ENCODE measurements around the gene ICAM5. TPM values are rescaled to one million over a fixed set of nuclear protein-coding genes. Genes with fewer than 3 reads are reported as not detected.

The ICAM5 gene
- total RNA-seq, 1 experiment from 2014 or later, result 19.5 TPM

- BruUV-seq (replicated peaks), result no TSS peak
- H3K36me3 ChIP-seq (ENCODE audit: control insufficient read depth, insufficient read depth, low read length), result no peaks in the 10 kb centered on the region; the same call in 1 of the 2 replicates
- CTCF ChIA-PET, result no interaction called here
These were observed 31.1 kb downstream of the ICAM5 start for GRCh38 chr19:10320602-10321416.

GRCh38 chr19:10321417-10321797 lies 31.7 kb downstream of the ICAM5 start:
- no peaks in the 10 kb centered on the region for H3K9me3 ChIP-seq (ENCODE audit: control insufficient read depth, insufficient read depth, low read depth, low read length)
- no peak for ATAC-seq
- H3K4me3 ChIP-seq (ENCODE audit: low read depth in 2 of 2, low read length in 2 of 2), result no peak overlapping the region
- no TSS peak for BruUV-seq (replicated peaks)
- DNase-seq (ENCODE audit: low read depth, low spot score), result no peak
- POLR2A ChIA-PET, result interaction anchor here (0.6 kb wide), 1 partner anchor 10 kb away, joined by 3 read pairs; no protein-coding TSS in a partner anchor
- H3K27me3 ChIP-seq (ENCODE audit: control insufficient read depth, insufficient read depth, low read length), result no peaks in the 10 kb centered on the region
- no peak overlapping the region for H3K27ac ChIP-seq (ENCODE audit: low read length)
- peaks cover under 1% of the 10 kb centered on the region; the same call in 1 of the 2 replicates for H3K4me1 ChIP-seq (ENCODE audit: control insufficient read depth, insufficient read depth, low read length)
- in situ Hi-C loops (cut with HindIII; ENCODE audit: low pct_unique_long_range_greater_than_20kb, low sequenced_read_pairs), result no loop called here
- H3K36me3 ChIP-seq (ENCODE audit: control insufficient read depth, insufficient read depth, low read length), result no peaks in the 10 kb centered on the region; the same call in 1 of the 2 replicates
- intact Hi-C loops (cut with micrococcal nuclease; ENCODE audit: unreplicated experiment), result no loop called here
- CTCF ChIA-PET, result interaction anchor here (0.6 kb wide), 1 partner anchor 68 kb away, joined by 12 read pairs; no protein-coding TSS in a partner anchor
- no peak for TF ChIP-seq POLR2AphosphoS5 (IDR thresholded peaks at IDR 0.05; ENCODE audit: low read depth, low read length)
- TF ChIP-seq REST (IDR thresholded peaks at IDR 0.05; ENCODE audit: insufficient read depth in 1 of 2, low read depth in 2 of 2, low read length in 1 of 2), result no peak
- no peak for TF ChIP-seq CTCF (IDR thresholded peaks at IDR 0.05)
- no peak for TF ChIP-seq TCF7L2 (IDR thresholded peaks at IDR 0.05; ENCODE audit: low read depth, low read length)

More at GRCh38 chr19:10320602-10321416, 31.1 kb downstream of the ICAM5 start:
- ATAC-seq, result no peak
- Histone ChIP-seq H3K27ac (ENCODE audit: low read length) (no peak overlapping the region), H3K9me3 (ENCODE audit: control insufficient read depth, insufficient read depth, low read depth, low read length) (no peaks in the 10 kb centered on the region), H3K4me1 (ENCODE audit: control insufficient read depth, insufficient read depth, low read length) (peaks cover 6% of the 10 kb centered on the region), H3K27me3 (ENCODE audit: control insufficient read depth, insufficient read depth, low read length) (no peaks in the 10 kb centered on the region), H3K4me3 (ENCODE audit: low read depth in 2 of 2, low read length in 2 of 2) (no peak overlapping the region)
- POLR2A ChIA-PET, result interaction anchor here (0.6 kb wide), 1 partner anchor 9 kb away, joined by 3 read pairs; no protein-coding TSS in a partner anchor
- no peak for TF ChIP-seq CTCF (IDR thresholded peaks at IDR 0.05)
- no peak for TF ChIP-seq POLR2AphosphoS5 (IDR thresholded peaks at IDR 0.05; ENCODE audit: low read depth, low read length)
- TF ChIP-seq TCF7L2 (IDR thresholded peaks at IDR 0.05; ENCODE audit: low read depth, low read length), result no peak
- no peak for TF ChIP-seq REST (IDR thresholded peaks at IDR 0.05; ENCODE audit: insufficient read depth in 1 of 2, low read depth in 2 of 2, low read length in 1 of 2)
- no peak for TF ChIP-seq SIN3A (IDR thresholded peaks at IDR 0.05; ENCODE audit: borderline replicate concordance, insufficient read depth, low read depth, low read length)
- intact Hi-C loops (cut with micrococcal nuclease; ENCODE audit: unreplicated experiment), result no loop called here
- in situ Hi-C loops (cut with HindIII; ENCODE audit: low pct_unique_long_range_greater_than_20kb, low sequenced_read_pairs), result no loop called here
- no peak for DNase-seq (ENCODE audit: low read depth, low spot score)

Measured in Panc1 (cell line).